ENCODE data around the gene METTL27.

The METTL27 gene

DNA sequence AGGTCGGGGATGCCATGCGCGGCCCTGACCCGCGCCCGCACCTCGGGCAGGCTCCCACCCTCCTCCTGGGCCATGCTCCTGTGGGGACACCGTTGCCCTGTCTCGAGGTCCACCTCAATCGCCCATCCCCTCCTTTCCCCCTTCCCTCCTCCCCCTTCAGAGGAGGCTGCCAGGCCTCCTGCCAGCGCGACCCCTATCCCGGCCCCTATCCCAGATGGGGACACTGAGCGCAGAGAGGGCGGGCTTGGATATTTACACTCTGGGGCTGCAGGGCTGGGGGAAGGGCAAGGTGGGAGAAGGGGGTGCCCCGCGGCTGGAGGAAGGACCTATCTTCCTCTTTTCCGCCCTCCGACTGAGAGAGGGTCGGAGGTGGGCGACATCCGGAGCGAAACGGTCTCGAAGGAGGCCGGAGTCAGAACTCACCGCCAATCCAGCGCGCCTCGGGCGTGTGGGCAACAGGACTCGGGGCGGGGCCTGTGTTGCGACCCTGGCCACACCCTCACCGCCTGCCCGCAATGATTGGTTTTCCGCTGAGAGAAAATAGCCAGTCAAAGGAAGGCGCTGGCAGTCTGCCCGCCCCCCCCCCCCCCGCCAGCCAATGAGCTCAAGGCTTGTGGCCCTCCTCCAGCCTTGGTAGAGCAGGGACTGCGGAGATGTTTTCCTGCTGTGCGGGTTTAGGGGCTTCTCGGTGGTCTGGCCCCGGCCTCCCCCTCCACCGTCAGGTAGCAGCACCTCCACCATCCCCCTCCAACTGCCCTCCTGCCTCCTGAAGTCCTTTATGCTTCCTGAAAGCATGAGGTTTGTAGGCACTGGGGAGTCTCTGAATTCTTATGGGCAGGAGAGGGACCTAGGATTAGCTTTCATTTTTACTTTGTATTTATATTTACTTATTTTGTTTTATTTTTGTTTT, at the start of gene METTL27 (continued):
- TF ChIP-seq, protein P1, sequence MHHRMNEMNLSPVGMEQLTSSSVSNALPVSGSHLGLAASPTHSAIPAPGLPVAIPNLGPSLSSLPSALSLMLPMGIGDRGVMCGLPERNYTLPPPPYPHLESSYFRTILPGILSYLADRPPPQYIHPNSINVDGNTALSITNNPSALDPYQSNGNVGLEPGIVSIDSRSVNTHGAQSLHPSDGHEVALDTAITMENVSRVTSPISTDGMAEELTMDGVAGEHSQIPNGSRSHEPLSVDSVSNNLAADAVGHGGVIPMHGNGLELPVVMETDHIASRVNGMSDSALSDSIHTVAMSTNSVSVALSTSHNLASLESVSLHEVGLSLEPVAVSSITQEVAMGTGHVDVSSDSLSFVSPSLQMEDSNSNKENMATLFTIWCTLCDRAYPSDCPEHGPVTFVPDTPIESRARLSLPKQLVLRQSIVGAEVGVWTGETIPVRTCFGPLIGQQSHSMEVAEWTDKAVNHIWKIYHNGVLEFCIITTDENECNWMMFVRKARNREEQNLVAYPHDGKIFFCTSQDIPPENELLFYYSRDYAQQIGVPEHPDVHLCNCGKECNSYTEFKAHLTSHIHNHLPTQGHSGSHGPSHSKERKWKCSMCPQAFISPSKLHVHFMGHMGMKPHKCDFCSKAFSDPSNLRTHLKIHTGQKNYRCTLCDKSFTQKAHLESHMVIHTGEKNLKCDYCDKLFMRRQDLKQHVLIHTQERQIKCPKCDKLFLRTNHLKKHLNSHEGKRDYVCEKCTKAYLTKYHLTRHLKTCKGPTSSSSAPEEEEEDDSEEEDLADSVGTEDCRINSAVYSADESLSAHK (tag by site-specific recombination; IDR thresholded peaks at IDR 0.05): peak; percentile 76
- TF ChIP-seq ZNF514 (tag by site-specific recombination; IDR thresholded peaks at IDR 0.05): no peak
- no peak for TF ChIP-seq ZNF48 (tag by site-specific recombination; IDR thresholded peaks at IDR 0.05)
- TF ChIP-seq ZNF529 (tag by site-specific recombination; IDR thresholded peaks at IDR 0.05; ENCODE audit: insufficient replicate concordance): no peak
- TF ChIP-seq SCRT1 (tag by site-specific recombination; IDR thresholded peaks at IDR 0.05; ENCODE audit: borderline replicate concordance): peak; percentile 25; the same call in 1 of the 2 replicates
- no peak for TF ChIP-seq ZNF184 (tag by site-specific recombination; IDR thresholded peaks at IDR 0.05)
- TF ChIP-seq ZNF350 (tag by site-specific recombination; IDR thresholded peaks at IDR 0.05): no peak
- TF ChIP-seq ZNF610 (tag by site-specific recombination; IDR thresholded peaks at IDR 0.05; ENCODE audit: borderline replicate concordance): no peak
- TF ChIP-seq, protein P2, sequence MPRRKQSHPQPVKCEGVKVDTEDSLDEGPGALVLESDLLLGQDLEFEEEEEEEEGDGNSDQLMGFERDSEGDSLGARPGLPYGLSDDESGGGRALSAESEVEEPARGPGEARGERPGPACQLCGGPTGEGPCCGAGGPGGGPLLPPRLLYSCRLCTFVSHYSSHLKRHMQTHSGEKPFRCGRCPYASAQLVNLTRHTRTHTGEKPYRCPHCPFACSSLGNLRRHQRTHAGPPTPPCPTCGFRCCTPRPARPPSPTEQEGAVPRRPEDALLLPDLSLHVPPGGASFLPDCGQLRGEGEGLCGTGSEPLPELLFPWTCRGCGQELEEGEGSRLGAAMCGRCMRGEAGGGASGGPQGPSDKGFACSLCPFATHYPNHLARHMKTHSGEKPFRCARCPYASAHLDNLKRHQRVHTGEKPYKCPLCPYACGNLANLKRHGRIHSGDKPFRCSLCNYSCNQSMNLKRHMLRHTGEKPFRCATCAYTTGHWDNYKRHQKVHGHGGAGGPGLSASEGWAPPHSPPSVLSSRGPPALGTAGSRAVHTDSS (tag by site-specific recombination; IDR thresholded peaks at IDR 0.05): no peak
- TF ChIP-seq, protein P3, sequence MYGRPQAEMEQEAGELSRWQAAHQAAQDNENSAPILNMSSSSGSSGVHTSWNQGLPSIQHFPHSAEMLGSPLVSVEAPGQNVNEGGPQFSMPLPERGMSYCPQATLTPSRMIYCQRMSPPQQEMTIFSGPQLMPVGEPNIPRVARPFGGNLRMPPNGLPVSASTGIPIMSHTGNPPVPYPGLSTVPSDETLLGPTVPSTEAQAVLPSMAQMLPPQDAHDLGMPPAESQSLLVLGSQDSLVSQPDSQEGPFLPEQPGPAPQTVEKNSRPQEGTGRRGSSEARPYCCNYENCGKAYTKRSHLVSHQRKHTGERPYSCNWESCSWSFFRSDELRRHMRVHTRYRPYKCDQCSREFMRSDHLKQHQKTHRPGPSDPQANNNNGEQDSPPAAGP (tag by site-specific recombination; IDR thresholded peaks at IDR 0.05): no peak
- TF ChIP-seq ZNF24 (tag by site-specific recombination; IDR thresholded peaks at IDR 0.05): no peak
- no peak for TF ChIP-seq ZNF654 (tag by site-specific recombination; IDR thresholded peaks at IDR 0.05; ENCODE audit: low read depth)
- TF ChIP-seq, protein P4, sequence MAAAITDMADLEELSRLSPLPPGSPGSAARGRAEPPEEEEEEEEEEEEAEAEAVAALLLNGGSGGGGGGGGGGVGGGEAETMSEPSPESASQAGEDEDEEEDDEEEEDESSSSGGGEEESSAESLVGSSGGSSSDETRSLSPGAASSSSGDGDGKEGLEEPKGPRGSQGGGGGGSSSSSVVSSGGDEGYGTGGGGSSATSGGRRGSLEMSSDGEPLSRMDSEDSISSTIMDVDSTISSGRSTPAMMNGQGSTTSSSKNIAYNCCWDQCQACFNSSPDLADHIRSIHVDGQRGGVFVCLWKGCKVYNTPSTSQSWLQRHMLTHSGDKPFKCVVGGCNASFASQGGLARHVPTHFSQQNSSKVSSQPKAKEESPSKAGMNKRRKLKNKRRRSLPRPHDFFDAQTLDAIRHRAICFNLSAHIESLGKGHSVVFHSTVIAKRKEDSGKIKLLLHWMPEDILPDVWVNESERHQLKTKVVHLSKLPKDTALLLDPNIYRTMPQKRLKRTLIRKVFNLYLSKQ (tag by site-specific recombination; IDR thresholded peaks at IDR 0.05; ENCODE audit: borderline replicate concordance): no peak
- TF ChIP-seq WT1 (tag by site-specific recombination; IDR thresholded peaks at IDR 0.05): no peak
- no peak for TF ChIP-seq KLF9 (tag by site-specific recombination; IDR thresholded peaks at IDR 0.05; ENCODE audit: low read depth)
- peak; percentile 38; the same call in 1 of the 2 replicates for TF ChIP-seq ZNF335 (tag by site-specific recombination; conservative IDR thresholded peaks at IDR 0.05)
- TF ChIP-seq ZNF140 (tag by site-specific recombination; IDR thresholded peaks at IDR 0.05): no peak
- TF ChIP-seq ZSCAN30 (tag by site-specific recombination; IDR thresholded peaks at IDR 0.05): no peak
- TF ChIP-seq ZNF843 (tag by site-specific recombination; IDR thresholded peaks at IDR 0.05): no peak
- TF ChIP-seq ZNF155 (tag by site-specific recombination; IDR thresholded peaks at IDR 0.05): no peak
- no peak for TF ChIP-seq HOXA7 (CRISPR knock-in tag; IDR thresholded peaks at IDR 0.05; ENCODE audit: borderline replicate concordance)
- TF ChIP-seq ZNF596 (tag by site-specific recombination; IDR thresholded peaks at IDR 0.05): no peak
- peak; percentile 77 for TF ChIP-seq SP2 (tag by site-specific recombination; IDR thresholded peaks at IDR 0.05)
- TF ChIP-seq ZNF157 (tag by site-specific recombination; IDR thresholded peaks at IDR 0.05): no peak
- TF ChIP-seq ZNF433 (tag by site-specific recombination; IDR thresholded peaks at IDR 0.05; ENCODE audit: low read depth): no peak
- no peak for TF ChIP-seq OVOL3 (tag by site-specific recombination; IDR thresholded peaks at IDR 0.05)
- TF ChIP-seq ZNF658 (tag by site-specific recombination; IDR thresholded peaks at IDR 0.05): no peak
- TF ChIP-seq ZNF223 (tag by site-specific recombination; IDR thresholded peaks at IDR 0.05): no peak
- TF ChIP-seq ZNF16 (tag by site-specific recombination; IDR thresholded peaks at IDR 0.05; ENCODE audit: low read depth): no peak
- TF ChIP-seq, protein P5, sequence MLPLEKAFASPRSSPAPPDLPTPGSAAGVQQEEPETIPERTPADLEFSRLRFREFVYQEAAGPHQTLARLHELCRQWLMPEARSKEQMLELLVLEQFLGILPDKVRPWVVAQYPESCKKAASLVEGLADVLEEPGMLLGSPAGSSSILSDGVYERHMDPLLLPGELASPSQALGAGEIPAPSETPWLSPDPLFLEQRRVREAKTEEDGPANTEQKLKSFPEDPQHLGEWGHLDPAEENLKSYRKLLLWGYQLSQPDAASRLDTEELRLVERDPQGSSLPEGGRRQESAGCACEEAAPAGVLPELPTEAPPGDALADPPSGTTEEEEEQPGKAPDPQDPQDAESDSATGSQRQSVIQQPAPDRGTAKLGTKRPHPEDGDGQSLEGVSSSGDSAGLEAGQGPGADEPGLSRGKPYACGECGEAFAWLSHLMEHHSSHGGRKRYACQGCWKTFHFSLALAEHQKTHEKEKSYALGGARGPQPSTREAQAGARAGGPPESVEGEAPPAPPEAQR (tag by site-specific recombination; IDR thresholded peaks at IDR 0.05): no peak
- TF ChIP-seq ZNF473 (tag by site-specific recombination; IDR thresholded peaks at IDR 0.05): no peak
- TF ChIP-seq, protein P6, sequence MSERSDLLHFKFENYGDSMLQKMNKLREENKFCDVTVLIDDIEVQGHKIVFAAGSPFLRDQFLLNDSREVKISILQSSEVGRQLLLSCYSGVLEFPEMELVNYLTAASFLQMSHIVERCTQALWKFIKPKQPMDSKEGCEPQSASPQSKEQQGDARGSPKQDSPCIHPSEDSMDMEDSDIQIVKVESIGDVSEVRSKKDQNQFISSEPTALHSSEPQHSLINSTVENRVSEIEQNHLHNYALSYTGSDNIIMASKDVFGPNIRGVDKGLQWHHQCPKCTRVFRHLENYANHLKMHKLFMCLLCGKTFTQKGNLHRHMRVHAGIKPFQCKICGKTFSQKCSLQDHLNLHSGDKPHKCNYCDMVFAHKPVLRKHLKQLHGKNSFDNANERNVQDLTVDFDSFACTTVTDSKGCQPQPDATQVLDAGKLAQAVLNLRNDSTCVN (tag by site-specific recombination; optimal IDR thresholded peaks at IDR 0.05): no peak
